Prostate gland (tissue), 2 donors: Measurements from ENCODE around the gene DCDC1. TPM values are rescaled to one million over a fixed set of nuclear protein-coding genes. Genes with fewer than 3 reads are reported as not detected.

Source experiments
- DNase-seq: peaks from one replicate; pipeline ENCODE4 v3.0.0-alpha.2; 2019; ENCODE audit warnings: low spot score
- H3K27ac ChIP-seq, 2 donors: fragments of 200-600 bp; sonication (generic); 2 replicates each; pipeline ENCODE4 v1.5.1; 2017 to 2019
- H3K27me3 ChIP-seq: fragments of 200-600 bp; sonication (generic); replicated peaks from 2 replicates; pipeline ENCODE4 v1.5.1; 2019; ENCODE audit not compliant: insufficient read depth
- H3K36me3 ChIP-seq, 2 donors: fragments of 200-600 bp; sonication (generic); 1 replicate in 1 of 2; 2 replicates in 1 of 2; pipeline versions ENCODE4 v1.5.1 to v1.8.1; 2017 to 2019
- H3K4me1 ChIP-seq: fragments of 200-600 bp; sonication (generic); replicated peaks from 2 replicates; pipeline ENCODE4 v1.5.1; 2019
- H3K4me3 ChIP-seq, 2 donors: fragments of 200-600 bp; sonication (generic); 2 replicates each; pipeline ENCODE4 v1.5.1; 2017 to 2019
- H3K9me3 ChIP-seq: fragments of 200-600 bp; sonication (generic); 2 replicates; pipeline ENCODE4 v1.5.1; 2017
- CTCF ChIP-seq, 4 experiments: fragments of 200-600 bp in 2 of 4; fragments of 450-650 bp in 2 of 4; sonication (generic) in 2 of 4; IDR thresholded peaks; 1 replicate in 3 of 4; 2 replicates in 1 of 4; pipeline ENCODE4 v1.5.1; 2016 to 2019; ENCODE audit warnings: antibody characterized with exemption in 4 of 4, mild to moderate bottlenecking in 2 of 4, moderate library complexity in 2 of 4
- POLR2A ChIP-seq: fragments of 450-650 bp; IDR thresholded peaks from one replicate; pipeline ENCODE4 v1.6.1; 2016; ENCODE audit warnings: antibody characterized with exemption, mild to moderate bottlenecking
- POLR2AphosphoS5 ChIP-seq: sonication (generic); formaldehyde crosslinking; IDR thresholded peaks from one replicate; pipeline ENCODE4 v1.6.1; 2017; ENCODE audit warnings: antibody characterized with exemption
- WGBS: methylation state at CpG from one replicate; pipeline ENCODE4 v1.1.5; 2018; 5-methylcytosine and 5-hydroxymethylcytosine counted together
- intact Hi-C: fragments of 100-400 bp; cut with DNase I; formaldehyde crosslinking; loops from one replicate; pipeline ENCODE4 v1.14.2; 2022
- total RNA-seq, 2 donors: library from RNA; depleted of rRNA; stranded (reverse); fragments of >200 nt; gene quantifications; one replicate each; pipeline ENCODE4 v1.1.0, GENCODE V29; 2016

Gene DCDC1
- total RNA-seq, 2 donors from 2014 or later = 0.36 to 2.5 TPM

GRCh38 chr11:31267720-31268119 lies 101.8 kb downstream of the DCDC1 start:
- DNase-seq = no peak
- TF ChIP-seq POLR2A (no peak), POLR2AphosphoS5 (no peak), CTCF (IDR thresholded peaks at IDR 0.05) (no peak)
- intact Hi-C loops = no loop called here
- Histone ChIP-seq H3K36me3 (no peaks in the 10 kb centered on the region), H3K4me3 (no peak overlapping the region), H3K27ac (no peak overlapping the region), H3K27me3 (no peaks in the 10 kb centered on the region), H3K4me1 (no peaks in the 10 kb centered on the region), H3K9me3 (no peaks in the 10 kb centered on the region)

DNA sequence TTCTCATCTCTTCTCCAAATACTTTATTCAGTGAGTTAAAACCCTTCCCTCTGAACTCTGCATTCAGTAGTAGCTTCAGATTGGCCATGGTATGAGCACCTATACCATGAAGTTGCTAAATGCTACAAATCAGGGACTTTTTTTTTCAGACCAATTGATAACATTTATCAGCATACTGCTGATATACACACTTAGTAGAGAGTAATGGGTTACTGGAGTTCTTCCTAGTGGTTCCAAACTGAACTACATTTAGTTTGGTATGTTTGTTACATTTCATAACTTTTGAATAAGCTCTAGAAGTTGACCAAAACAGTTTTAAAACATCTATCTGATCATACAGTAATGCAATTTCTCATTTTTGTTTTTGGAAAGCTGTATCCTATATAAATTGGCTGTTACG lies 104.7 kb downstream of the DCDC1 start:
- Histone ChIP-seq H3K27me3 (no peaks in the 10 kb centered on the region), H3K4me3 (no peak overlapping the region), H3K9me3 (no peaks in the 10 kb centered on the region), H3K4me1 (no peaks in the 10 kb centered on the region), H3K27ac (no peak overlapping the region), H3K36me3 (no peaks in the 10 kb centered on the region)
- WGBS = 95% methylated on average over 1 of the region's 1 CpG
- intact Hi-C loops = no loop called here
- TF ChIP-seq POLR2AphosphoS5 (no peak), CTCF (IDR thresholded peaks at IDR 0.05) (no peak), POLR2A (no peak)
- no peak for DNase-seq

- intact Hi-C loops = no loop called here
- Histone ChIP-seq H3K27ac (no peak overlapping the region), H3K36me3 (no peaks in the 10 kb centered on the region), H3K4me3 (no peak overlapping the region), H3K4me1 (no peaks in the 10 kb centered on the region), H3K9me3 (no peaks in the 10 kb centered on the region), H3K27me3 (no peaks in the 10 kb centered on the region)
- WGBS = 62% methylated on average over 5 of the region's 5 CpGs
- TF ChIP-seq POLR2A (no peak), CTCF (IDR thresholded peaks at IDR 0.05) (no peak), POLR2AphosphoS5 (no peak)
- DNase-seq = no peak
Observed at GRCh38 chr11:31262761-31263160, 106.8 kb downstream of the DCDC1 start.

- Histone ChIP-seq H3K36me3 (no peaks in the 10 kb centered on the region), H3K4me1 (no peaks in the 10 kb centered on the region), H3K27me3 (no peaks in the 10 kb centered on the region), H3K9me3 (no peaks in the 10 kb centered on the region), H3K27ac (no peak overlapping the region), H3K4me3 (no peak overlapping the region)
- 90% methylated on average over 1 of the region's 1 CpG for WGBS
- DNase-seq = no peak
- TF ChIP-seq POLR2A (no peak), POLR2AphosphoS5 (no peak), CTCF (IDR thresholded peaks at IDR 0.05) (no peak)
- intact Hi-C loops = no loop called here
Observed at GRCh38 chr11:31259797-31260196, 109.7 kb downstream of the DCDC1 start.

DNA sequence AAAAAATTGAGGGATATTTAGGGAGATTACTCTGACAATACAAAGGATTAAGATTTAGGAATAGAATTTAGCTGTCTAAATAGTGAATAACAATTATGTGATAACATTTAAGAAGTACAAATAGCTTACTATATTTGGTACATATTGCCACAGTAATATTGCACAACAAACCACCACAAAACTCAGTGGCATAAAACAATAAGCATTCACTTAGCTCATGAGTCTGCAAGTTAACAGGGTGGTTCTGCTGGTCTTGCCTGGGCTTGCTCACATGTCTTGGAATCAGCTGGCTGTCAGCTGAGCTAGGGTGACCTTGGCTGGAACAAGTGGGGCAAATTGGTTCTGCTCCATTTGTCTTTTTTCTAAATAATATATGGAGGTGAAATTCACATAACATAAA lies 115.1 kb downstream of the DCDC1 start:
- no peaks in the 10 kb centered on the region for H3K9me3 ChIP-seq
- TF ChIP-seq POLR2A (no peak), POLR2AphosphoS5 (no peak), CTCF (IDR thresholded peaks at IDR 0.05) (no peak)
- DNase-seq = peak; percentile 29
- H3K27me3 ChIP-seq = no peaks in the 10 kb centered on the region
- intact Hi-C loops = no loop called here
- no peaks in the 10 kb centered on the region for H3K4me1 ChIP-seq
- H3K27ac ChIP-seq = no peak overlapping the region
- no peaks in the 10 kb centered on the region for H3K36me3 ChIP-seq
- H3K4me3 ChIP-seq = no peak overlapping the region
